HG02938 (cell line): Measurements from ENCODE around the gene OBSCN.

ENCODE experiments used
- ATAC-seq: cut with Tn5 transposase; IDR thresholded peaks from one replicate; pipeline ENCODE4 v1.9.1; 2021; ENCODE audit warnings: mild to moderate bottlenecking, moderate library complexity; ENCODE audit not compliant: unreplicated experiment

Gene OBSCN

GRCh38 chr1:228286505-228287417 lies 78.9 kb downstream of the OBSCN start:
- ATAC-seq = no peak

GRCh38 chr1:228287541-228288425 lies 79.9 kb downstream of the OBSCN start:
- ATAC-seq = no peak

- no peak for ATAC-seq
Observed at GRCh38 chr1:228288536-228289238, 80.8 kb downstream of the OBSCN start.

GRCh38 chr1:228289239-228289849 lies 81.5 kb downstream of the OBSCN start:
- ATAC-seq = no peak

GRCh38 chr1:228289996-228290881 lies 82.4 kb downstream of the OBSCN start:
- ATAC-seq = no peak

- no peak for ATAC-seq
Observed at GRCh38 chr1:228291906-228292608, 84.2 kb downstream of the OBSCN start.

GRCh38 chr1:228292609-228292911 lies 84.7 kb downstream of the OBSCN start:
- ATAC-seq = no peak

- ATAC-seq = no peak
Observed at GRCh38 chr1:228293393-228293792, 85.5 kb downstream of the OBSCN start.

GRCh38 chr1:228293816-228294500 lies 86.1 kb downstream of the OBSCN start:
- ATAC-seq = no peak

GRCh38 chr1:228294717-228295116 lies 86.9 kb downstream of the OBSCN start:
- ATAC-seq = no peak

GRCh38 chr1:228295201-228295600 lies 87.4 kb downstream of the OBSCN start:
- no peak for ATAC-seq

GRCh38 chr1:228295981-228296380 lies 88.1 kb downstream of the OBSCN start:
- ATAC-seq = no peak

GRCh38 chr1:228297242-228297641 lies 89.4 kb downstream of the OBSCN start:
- no peak for ATAC-seq

- no peak for ATAC-seq
Observed at GRCh38 chr1:228297822-228298221, 90.0 kb downstream of the OBSCN start.

- ATAC-seq = no peak
Observed at GRCh38 chr1:228298471-228298870, 90.6 kb downstream of the OBSCN start.

- no peak for ATAC-seq
Observed at GRCh38 chr1:228299211-228299610, 91.4 kb downstream of the OBSCN start.

GRCh38 chr1:228299901-228300300 lies 92.1 kb downstream of the OBSCN start:
- ATAC-seq = no peak

- ATAC-seq = no peak
Observed at GRCh38 chr1:228302086-228302485, 94.2 kb downstream of the OBSCN start.

GRCh38 chr1:228303596-228303995 lies 95.8 kb downstream of the OBSCN start:
- ATAC-seq = no peak
